A549 (cell line): ENCODE data around the gene BEND7. TPM values are rescaled to one million over a fixed set of nuclear protein-coding genes. Genes with fewer than 3 reads are reported as not detected.
A peak's percentile ranks its signal among the peaks of the same experiment; 100 is the strongest.

Source experiments
- ATAC-seq, 2 experiments: fragments of 200-7000 bp in 1 of 2; fragments of >200 bp in 1 of 2; cut with Nextera tagmentation in 1 of 2; cut with Tn5 transposase in 1 of 2; 3 replicates each; pipeline versions ENCODE4 v1.8.0 to v1.9.1; 2018 to 2020; ENCODE audit warnings: mild to moderate bottlenecking in 1 of 2, moderate library complexity in 1 of 2
- CTCF ChIA-PET: fragments of 300-600 bp; sonication (Branson Sonifier 250); formaldehyde crosslinking; extraction: SDS; loops from one replicate; lab custom pipeline; 2021; ENCODE audit warnings: antibody characterized with exemption, inconsistent platforms; lab: Yijun Ruan, JAX
- POLR2A ChIA-PET: fragments of 350-600 bp; formaldehyde crosslinking; extraction: SDS; loops from one replicate; lab custom pipeline; 2021; ENCODE audit warnings: antibody characterized with exemption, inconsistent platforms; lab: Yijun Ruan, JAX
- DNase-seq, 2 experiments: peaks; one replicate each; pipeline versions ENCODE4 v3.0.0 to v3.0.0-alpha.2; 2011 to 2016; ENCODE audit warnings: low read depth in 1 of 2, low spot score in 1 of 2
- FAIRE-seq: peaks from 2 replicates; lab custom pipeline; 2011; peaks lifted over from hg19 to GRCh38; lab: Jason Lieb, UNC
- H3K27ac ChIP-seq, 2 experiments: fragments of >200 bp; sonication (Bioruptor Twin); formaldehyde crosslinking; 3 replicates each; pipeline ENCODE4 v1.5.1; 2016 to 2017
- H3K4me1 ChIP-seq: fragments of >200 bp; sonication (Bioruptor Twin); formaldehyde crosslinking; 3 replicates; pipeline ENCODE4 v1.6.1; 2016
- H3K4me2 ChIP-seq: fragments of >200 bp; sonication (Bioruptor Twin); formaldehyde crosslinking; 3 replicates; pipeline ENCODE4 v1.6.1; 2016
- H3K4me3 ChIP-seq: fragments of >200 bp; sonication (Bioruptor Twin); formaldehyde crosslinking; 3 replicates; pipeline ENCODE4 v1.5.1; 2016
- H3K9me3 ChIP-seq: fragments of >200 bp; sonication (Bioruptor Twin); formaldehyde crosslinking; 3 replicates; pipeline ENCODE4 v1.6.1; 2016
- BCL3 ChIP-seq: fragments of >200 bp; sonication (Bioruptor Twin); formaldehyde crosslinking; IDR thresholded peaks from 3 replicates; pipeline ENCODE4 v1.6.1; 2016
- CBX8 ChIP-seq: fragments of 200-600 bp; sonication (generic); IDR thresholded peaks from 2 replicates; pipeline ENCODE4 v1.6.1; 2016
- E2F6 ChIP-seq: IDR thresholded peaks from 2 replicates; pipeline ENCODE4 v1.6.1; 2012; ENCODE audit warnings: low read depth, borderline replicate concordance
- ELK1 ChIP-seq: fragments of 150-350 bp; IDR thresholded peaks from 2 replicates; pipeline ENCODE4 v1.6.1; 2014; ENCODE audit warnings: low read depth, mild to moderate bottlenecking, low read length
- ESRRA ChIP-seq: fragments of 150-350 bp; IDR thresholded peaks from 2 replicates; pipeline ENCODE4 v1.6.1; 2014; ENCODE audit warnings: mild to moderate bottlenecking, low read length, borderline replicate concordance
- FOSB ChIP-seq: fragments of 250-450 bp; sonication (Bioruptor Pico); IDR thresholded peaks from 2 replicates; pipeline ENCODE4 v1.5.0; 2020; ENCODE audit warnings: mild to moderate bottlenecking, moderate library complexity
- HMGXB4 ChIP-seq: fragments of 250-450 bp; sonication (Bioruptor Pico); IDR thresholded peaks from 2 replicates; pipeline ENCODE4 v1.5.0; 2021; ENCODE audit warnings: mild to moderate bottlenecking, moderate library complexity, borderline replicate concordance
- HOXB5 ChIP-seq: fragments of 250-450 bp; sonication (Bioruptor Pico); IDR thresholded peaks from 2 replicates; pipeline ENCODE4 v1.5.0; 2020; ENCODE audit warnings: mild to moderate bottlenecking, moderate library complexity
- JUNB ChIP-seq: fragments of >200 bp; sonication (Bioruptor Twin); formaldehyde crosslinking; IDR thresholded peaks from 2 replicates; pipeline ENCODE4 v1.6.1; 2016
- MAFK ChIP-seq: fragments of 450-650 bp; IDR thresholded peaks from 2 replicates; pipeline ENCODE4 v1.6.1; 2014; ENCODE audit not compliant: partially characterized antibody
- MAZ ChIP-seq: fragments of 150-350 bp; IDR thresholded peaks from 2 replicates; pipeline ENCODE4 v1.6.1; 2014; ENCODE audit warnings: antibody characterized with exemption, low read depth, low read length, borderline replicate concordance
- NFE2L2 ChIP-seq: fragments of 150-350 bp; conservative IDR thresholded peaks from 2 replicates; pipeline ENCODE4 v1.6.1; 2014; ENCODE audit warnings: low read length
- PBX3 ChIP-seq: IDR thresholded peaks from 2 replicates; pipeline ENCODE4 v1.6.1; 2012
- PHF8 ChIP-seq: fragments of 200-600 bp; sonication (generic); IDR thresholded peaks from 2 replicates; pipeline ENCODE4 v1.6.1; 2016; ENCODE audit warnings: low read depth, mild to moderate bottlenecking, antibody characterized with exemption, moderate library complexity, borderline replicate concordance
- RAD21 ChIP-seq, 2 experiments: fragments of >200 bp in 1 of 2; sonication (Bioruptor Twin) in 1 of 2; formaldehyde crosslinking in 1 of 2; IDR thresholded peaks in 1 of 2; conservative IDR thresholded peaks in 1 of 2; 2 replicates in 1 of 2; 3 replicates in 1 of 2; pipeline ENCODE4 v1.6.1; 2012 to 2018; ENCODE audit warnings: inconsistent platforms in 1 of 2
- SMC3 ChIP-seq: fragments of >200 bp; sonication (Bioruptor Twin); formaldehyde crosslinking; IDR thresholded peaks from 3 replicates; pipeline ENCODE4 v1.6.1; 2018; ENCODE audit warnings: inconsistent platforms
- SREBF2 ChIP-seq: fragments of 450-650 bp; IDR thresholded peaks from 2 replicates; pipeline ENCODE4 v1.6.1; 2014; ENCODE audit warnings: mild to moderate bottlenecking, moderate library complexity
- WGBS: methylation state at CpG from one replicate; pipeline ENCODE4 v1.1.6; 2017; ENCODE audit errors: missing lambda C conversion rate; 5-methylcytosine and 5-hydroxymethylcytosine counted together
- polyA plus RNA-seq, 4 experiments: library from polyadenylated mRNA; depleted of rRNA in 3 of 4; stranded (reverse); fragments of >200 nt; fragmentation: RNase III in 1 of 4; extraction: RNeasy Plus Mini Kit Qiagen cat#74134 plus additional on column Dnase treatment in 1 of 4; gene quantifications; 2 replicates in 3 of 4; 3 replicates in 1 of 4; pipeline ENCODE4 v1.2.3, GENCODE V29; 2011 to 2017
- TF ChIP-seq, protein P1 (sequence below): IDR thresholded peaks from 2 replicates; pipeline ENCODE4 v1.6.1; 2012

The BEND7 gene
- polyA plus RNA-seq, 2 of the 4 experiments (the other 2 are of a cell fraction) = 7.9 to 12.2 TPM

DNA sequence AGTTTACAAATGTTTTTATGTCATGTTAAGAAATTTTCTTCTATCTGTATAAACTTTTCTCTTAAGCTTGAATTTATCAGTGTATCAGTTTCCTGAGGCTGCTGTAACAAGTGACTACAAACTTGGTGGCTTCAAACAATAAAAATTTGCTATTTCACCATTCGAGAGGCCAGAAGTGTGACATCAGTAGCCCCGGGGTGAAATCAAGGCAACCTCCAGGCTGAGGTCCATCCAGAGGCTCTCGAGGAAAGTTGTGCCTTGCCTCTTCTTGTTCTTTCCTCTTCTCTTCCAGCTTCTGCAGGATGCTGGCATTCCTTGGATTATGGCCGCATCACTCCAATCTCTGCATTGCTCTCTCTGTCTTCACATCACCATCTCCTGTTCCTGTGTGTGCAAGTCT is 6.5 kb upstream of the BEND7 start:
- H3K9me3 ChIP-seq = no peaks in the 10 kb centered on the region; the same call in 2 of the 3 replicates
- FAIRE-seq (no peak), DNase-seq (no peak), ATAC-seq (no peak)
- TF ChIP-seq SMC3 (no peak), SREBF2 (no peak), CBX8 (no peak), NFE2L2 (no peak), BCL3 (no peak), JUNB (no peak), MAFK (no peak)
- H3K4me1 ChIP-seq = no peaks in the 10 kb centered on the region
- no peak overlapping the region for H3K27ac ChIP-seq
- WGBS = 84% methylated on average over 4 of the region's 4 CpGs
- no peak overlapping the region for H3K4me3 ChIP-seq
- ChIA-PET POLR2A (no interaction called here), CTCF (interaction anchor here (0.6 to 4.4 kb wide), 5 partner anchors 9 to 564 kb away, joined by 3 to 61 read pairs (median 4); no protein-coding TSS in a partner anchor)
- no peak overlapping the region for H3K4me2 ChIP-seq

GRCh38 chr10:13529714-13529973 is 830 bp upstream of the BEND7 start:
- WGBS = 92% methylated on average over 8 of the region's 8 CpGs
- ATAC-seq (no peak), DNase-seq (no peak), FAIRE-seq (no peak)
- H3K4me2 ChIP-seq = peak overlapping the region; percentile 99
- TF ChIP-seq FOSB (CRISPR knock-in tag) (no peak), ELK1 (no peak), HMGXB4 (CRISPR knock-in tag) (no peak), ESRRA (no peak), MAZ (no peak), PHF8 (no peak), SMC3 (no peak), PBX3 (no peak), NFE2L2 (no peak), HOXB5 (no peak), E2F6 (no peak), RAD21 (conservative IDR thresholded peaks at IDR 0.05 in 1 of 2, IDR thresholded peaks at IDR 0.05 in 1 of 2) (no peak), JUNB (no peak)
- TF ChIP-seq, protein P1, sequence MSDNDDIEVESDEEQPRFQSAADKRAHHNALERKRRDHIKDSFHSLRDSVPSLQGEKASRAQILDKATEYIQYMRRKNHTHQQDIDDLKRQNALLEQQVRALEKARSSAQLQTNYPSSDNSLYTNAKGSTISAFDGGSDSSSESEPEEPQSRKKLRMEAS = no peak
- no peaks in the 10 kb centered on the region for H3K9me3 ChIP-seq
- ChIA-PET CTCF (interaction anchor here (1.2 kb wide), 1 partner anchor 158 kb away, joined by 4 read pairs; no protein-coding TSS in a partner anchor), POLR2A (no interaction called here)
- peaks cover 19% of the 10 kb centered on the region for H3K4me1 ChIP-seq
- peak overlapping the region; percentile 92 to 98 for H3K27ac ChIP-seq
- H3K4me3 ChIP-seq = peak overlapping the region; percentile 98
